ENCODE measurements around the gene PCDHA5.

DNA sequence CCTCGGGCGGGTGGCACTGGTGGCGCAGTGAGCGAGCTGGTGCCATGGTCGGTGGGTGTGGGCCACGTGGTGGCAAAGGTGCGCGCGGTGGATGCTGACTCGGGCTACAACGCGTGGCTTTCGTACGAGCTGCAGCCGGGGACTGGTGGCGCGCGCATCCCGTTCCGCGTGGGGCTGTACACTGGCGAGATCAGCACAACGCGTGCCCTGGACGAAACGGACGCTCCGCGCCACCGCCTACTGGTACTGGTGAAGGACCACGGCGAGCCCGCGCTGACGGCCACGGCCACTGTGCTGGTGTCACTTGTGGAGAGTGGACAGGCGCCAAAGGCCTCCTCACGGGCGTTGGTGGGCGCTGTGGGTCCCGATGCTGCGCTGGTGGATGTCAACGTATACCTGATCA is 12.5 kb upstream of the PCDHA5 start:
- TF ChIP-seq, protein P1, sequence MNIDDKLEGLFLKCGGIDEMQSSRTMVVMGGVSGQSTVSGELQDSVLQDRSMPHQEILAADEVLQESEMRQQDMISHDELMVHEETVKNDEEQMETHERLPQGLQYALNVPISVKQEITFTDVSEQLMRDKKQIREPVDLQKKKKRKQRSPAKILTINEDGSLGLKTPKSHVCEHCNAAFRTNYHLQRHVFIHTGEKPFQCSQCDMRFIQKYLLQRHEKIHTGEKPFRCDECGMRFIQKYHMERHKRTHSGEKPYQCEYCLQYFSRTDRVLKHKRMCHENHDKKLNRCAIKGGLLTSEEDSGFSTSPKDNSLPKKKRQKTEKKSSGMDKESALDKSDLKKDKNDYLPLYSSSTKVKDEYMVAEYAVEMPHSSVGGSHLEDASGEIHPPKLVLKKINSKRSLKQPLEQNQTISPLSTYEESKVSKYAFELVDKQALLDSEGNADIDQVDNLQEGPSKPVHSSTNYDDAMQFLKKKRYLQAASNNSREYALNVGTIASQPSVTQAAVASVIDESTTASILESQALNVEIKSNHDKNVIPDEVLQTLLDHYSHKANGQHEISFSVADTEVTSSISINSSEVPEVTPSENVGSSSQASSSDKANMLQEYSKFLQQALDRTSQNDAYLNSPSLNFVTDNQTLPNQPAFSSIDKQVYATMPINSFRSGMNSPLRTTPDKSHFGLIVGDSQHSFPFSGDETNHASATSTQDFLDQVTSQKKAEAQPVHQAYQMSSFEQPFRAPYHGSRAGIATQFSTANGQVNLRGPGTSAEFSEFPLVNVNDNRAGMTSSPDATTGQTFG (tag by site-specific recombination; IDR thresholded peaks at IDR 0.05; ENCODE audit: borderline replicate concordance), result no peak
- TF ChIP-seq, protein P2, sequence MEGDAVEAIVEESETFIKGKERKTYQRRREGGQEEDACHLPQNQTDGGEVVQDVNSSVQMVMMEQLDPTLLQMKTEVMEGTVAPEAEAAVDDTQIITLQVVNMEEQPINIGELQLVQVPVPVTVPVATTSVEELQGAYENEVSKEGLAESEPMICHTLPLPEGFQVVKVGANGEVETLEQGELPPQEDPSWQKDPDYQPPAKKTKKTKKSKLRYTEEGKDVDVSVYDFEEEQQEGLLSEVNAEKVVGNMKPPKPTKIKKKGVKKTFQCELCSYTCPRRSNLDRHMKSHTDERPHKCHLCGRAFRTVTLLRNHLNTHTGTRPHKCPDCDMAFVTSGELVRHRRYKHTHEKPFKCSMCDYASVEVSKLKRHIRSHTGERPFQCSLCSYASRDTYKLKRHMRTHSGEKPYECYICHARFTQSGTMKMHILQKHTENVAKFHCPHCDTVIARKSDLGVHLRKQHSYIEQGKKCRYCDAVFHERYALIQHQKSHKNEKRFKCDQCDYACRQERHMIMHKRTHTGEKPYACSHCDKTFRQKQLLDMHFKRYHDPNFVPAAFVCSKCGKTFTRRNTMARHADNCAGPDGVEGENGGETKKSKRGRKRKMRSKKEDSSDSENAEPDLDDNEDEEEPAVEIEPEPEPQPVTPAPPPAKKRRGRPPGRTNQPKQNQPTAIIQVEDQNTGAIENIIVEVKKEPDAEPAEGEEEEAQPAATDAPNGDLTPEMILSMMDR (tag by site-specific recombination; IDR thresholded peaks at IDR 0.05), result no peak
- TF ChIP-seq ZNF24 (tag by site-specific recombination; IDR thresholded peaks at IDR 0.05) (no peak), ZNF670 (tag by site-specific recombination; IDR thresholded peaks at IDR 0.05; ENCODE audit: low read depth) (no peak), GLI4 (tag by site-specific recombination; IDR thresholded peaks at IDR 0.05) (no peak), SCRT2 (tag by site-specific recombination; IDR thresholded peaks at IDR 0.05) (no peak), BCL11A (tag by site-specific recombination; IDR thresholded peaks at IDR 0.05; ENCODE audit: low read depth) (no peak), ZNF707 (tag by site-specific recombination; IDR thresholded peaks at IDR 0.05) (no peak), ZNF629 (tag by site-specific recombination; IDR thresholded peaks at IDR 0.05) (no peak), HOXD13 (CRISPR knock-in tag; IDR thresholded peaks at IDR 0.05; ENCODE audit: borderline replicate concordance) (no peak)
- TF ChIP-seq, protein P3, sequence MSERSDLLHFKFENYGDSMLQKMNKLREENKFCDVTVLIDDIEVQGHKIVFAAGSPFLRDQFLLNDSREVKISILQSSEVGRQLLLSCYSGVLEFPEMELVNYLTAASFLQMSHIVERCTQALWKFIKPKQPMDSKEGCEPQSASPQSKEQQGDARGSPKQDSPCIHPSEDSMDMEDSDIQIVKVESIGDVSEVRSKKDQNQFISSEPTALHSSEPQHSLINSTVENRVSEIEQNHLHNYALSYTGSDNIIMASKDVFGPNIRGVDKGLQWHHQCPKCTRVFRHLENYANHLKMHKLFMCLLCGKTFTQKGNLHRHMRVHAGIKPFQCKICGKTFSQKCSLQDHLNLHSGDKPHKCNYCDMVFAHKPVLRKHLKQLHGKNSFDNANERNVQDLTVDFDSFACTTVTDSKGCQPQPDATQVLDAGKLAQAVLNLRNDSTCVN (tag by site-specific recombination; optimal IDR thresholded peaks at IDR 0.05), result no peak
- TF ChIP-seq, protein P4, sequence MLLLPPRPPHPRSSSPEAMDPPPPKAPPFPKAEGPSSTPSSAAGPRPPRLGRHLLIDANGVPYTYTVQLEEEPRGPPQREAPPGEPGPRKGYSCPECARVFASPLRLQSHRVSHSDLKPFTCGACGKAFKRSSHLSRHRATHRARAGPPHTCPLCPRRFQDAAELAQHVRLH (tag by site-specific recombination; IDR thresholded peaks at IDR 0.05), result no peak
- TF ChIP-seq, protein P5, sequence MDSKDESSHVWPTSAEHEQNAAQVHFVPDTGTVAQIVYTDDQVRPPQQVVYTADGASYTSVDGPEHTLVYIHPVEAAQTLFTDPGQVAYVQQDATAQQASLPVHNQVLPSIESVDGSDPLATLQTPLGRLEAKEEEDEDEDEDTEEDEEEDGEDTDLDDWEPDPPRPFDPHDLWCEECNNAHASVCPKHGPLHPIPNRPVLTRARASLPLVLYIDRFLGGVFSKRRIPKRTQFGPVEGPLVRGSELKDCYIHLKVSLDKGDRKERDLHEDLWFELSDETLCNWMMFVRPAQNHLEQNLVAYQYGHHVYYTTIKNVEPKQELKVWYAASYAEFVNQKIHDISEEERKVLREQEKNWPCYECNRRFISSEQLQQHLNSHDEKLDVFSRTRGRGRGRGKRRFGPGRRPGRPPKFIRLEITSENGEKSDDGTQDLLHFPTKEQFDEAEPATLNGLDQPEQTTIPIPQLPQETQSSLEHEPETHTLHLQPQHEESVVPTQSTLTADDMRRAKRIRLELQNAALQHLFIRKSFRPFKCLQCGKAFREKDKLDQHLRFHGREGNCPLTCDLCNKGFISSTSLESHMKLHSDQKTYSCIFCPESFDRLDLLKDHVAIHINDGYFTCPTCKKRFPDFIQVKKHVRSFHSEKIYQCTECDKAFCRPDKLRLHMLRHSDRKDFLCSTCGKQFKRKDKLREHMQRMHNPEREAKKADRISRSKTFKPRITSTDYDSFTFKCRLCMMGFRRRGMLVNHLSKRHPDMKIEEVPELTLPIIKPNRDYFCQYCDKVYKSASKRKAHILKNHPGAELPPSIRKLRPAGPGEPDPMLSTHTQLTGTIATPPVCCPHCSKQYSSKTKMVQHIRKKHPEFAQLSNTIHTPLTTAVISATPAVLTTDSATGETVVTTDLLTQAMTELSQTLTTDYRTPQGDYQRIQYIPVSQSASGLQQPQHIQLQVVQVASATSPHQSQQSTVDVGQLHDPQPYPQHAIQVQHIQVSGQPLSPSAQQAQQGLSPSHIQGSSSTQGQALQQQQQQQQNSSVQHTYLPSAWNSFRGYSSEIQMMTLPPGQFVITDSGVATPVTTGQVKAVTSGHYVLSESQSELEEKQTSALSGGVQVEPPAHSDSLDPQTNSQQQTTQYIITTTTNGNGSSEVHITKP (tag by site-specific recombination; IDR thresholded peaks at IDR 0.05), result no peak
